ENCODE measurements around the gene C8A. TPM values are rescaled to one million over a fixed set of nuclear protein-coding genes. Genes with fewer than 3 reads are reported as not detected.

Gene C8A
- total and polyA plus RNA-seq, 2 of the 13 experiments (the other 11 are each of a cell fraction or from before 2014, with no cell fraction given), result 10.5 to 15.0 TPM

DNA sequence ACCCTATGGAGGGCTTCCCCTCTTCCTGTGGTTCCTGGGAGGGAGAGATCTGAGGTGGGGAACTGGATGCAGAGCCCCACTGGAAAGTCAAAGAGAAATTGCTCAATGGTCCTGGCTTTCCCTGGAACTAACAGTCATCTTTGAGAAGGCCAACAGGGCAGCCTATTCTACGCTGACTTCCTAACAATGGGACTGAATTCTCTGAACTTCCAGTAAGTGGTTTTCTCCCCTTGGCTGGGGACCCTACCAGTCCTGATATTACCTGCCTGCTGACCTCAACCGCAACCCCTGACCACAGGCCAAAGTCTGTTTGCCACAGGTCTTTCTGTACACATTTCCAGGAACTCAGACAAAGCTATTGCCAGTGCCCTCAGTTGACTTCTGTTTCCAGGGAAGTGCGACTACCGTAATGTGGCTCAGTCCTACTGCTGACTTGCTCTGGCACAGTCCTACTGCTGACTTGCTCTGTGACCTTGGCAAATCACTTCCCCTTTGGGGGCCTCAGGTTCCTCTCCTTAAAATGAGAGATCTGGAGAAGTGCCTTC lies 55.9 kb downstream of the C8A start (continued):
- TF ChIP-seq ADNP (CRISPR knock-in tag; IDR thresholded peaks at IDR 0.05), result no peak
- peak; percentile 84; the same call in 1 of the 2 replicates for TF ChIP-seq KDM4B (CRISPR knock-in tag; IDR thresholded peaks at IDR 0.05)
- peak; percentile 64; the same call in 1 of the 2 replicates for TF ChIP-seq EHMT2 (IDR thresholded peaks at IDR 0.05; ENCODE audit: borderline replicate concordance, low read depth, low read length)
- peak; percentile 96; the same call in 1 of the 2 replicates for TF ChIP-seq ZNF414 (CRISPR knock-in tag; IDR thresholded peaks at IDR 0.05)
- peak; percentile 93 for TF ChIP-seq ZNF788 (CRISPR knock-in tag; IDR thresholded peaks at IDR 0.05; ENCODE audit: borderline replicate concordance)
- TF ChIP-seq DDIT3 (CRISPR knock-in tag; IDR thresholded peaks at IDR 0.05), result no peak
- no peak for TF ChIP-seq ZBTB8A (CRISPR knock-in tag; IDR thresholded peaks at IDR 0.05; ENCODE audit: borderline replicate concordance, low read depth)
- TF ChIP-seq MAZ (IDR thresholded peaks at IDR 0.05; ENCODE audit: borderline replicate concordance, low read depth, low read length), result no peak
- TF ChIP-seq MAZ (CRISPR knock-in tag; IDR thresholded peaks at IDR 0.05; ENCODE audit: low read depth), result no peak; the same call in 1 of the 2 replicates
- 0 out of 2 replicates have a peak, but pooled peaks have one; percentile 73 for TF ChIP-seq CSRNP1 (CRISPR knock-in tag; IDR thresholded peaks at IDR 0.05)
- no peak for TF ChIP-seq ZBTB2 (CRISPR knock-in tag; IDR thresholded peaks at IDR 0.05; ENCODE audit: low read depth)
- TF ChIP-seq HCFC1 (IDR thresholded peaks at IDR 0.05; ENCODE audit: low read depth, low read length), result no peak
- TF ChIP-seq ZNF75D (CRISPR knock-in tag; IDR thresholded peaks at IDR 0.05; ENCODE audit: borderline replicate concordance), result no peak
- TF ChIP-seq, protein P1, sequence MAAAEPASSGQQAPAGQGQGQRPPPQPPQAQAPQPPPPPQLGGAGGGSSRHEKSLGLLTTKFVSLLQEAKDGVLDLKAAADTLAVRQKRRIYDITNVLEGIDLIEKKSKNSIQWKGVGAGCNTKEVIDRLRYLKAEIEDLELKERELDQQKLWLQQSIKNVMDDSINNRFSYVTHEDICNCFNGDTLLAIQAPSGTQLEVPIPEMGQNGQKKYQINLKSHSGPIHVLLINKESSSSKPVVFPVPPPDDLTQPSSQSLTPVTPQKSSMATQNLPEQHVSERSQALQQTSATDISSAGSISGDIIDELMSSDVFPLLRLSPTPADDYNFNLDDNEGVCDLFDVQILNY (CRISPR knock-in tag; conservative IDR thresholded peaks at IDR 0.05), result no peak
- TF ChIP-seq ZNF326 (CRISPR knock-in tag; IDR thresholded peaks at IDR 0.05; ENCODE audit: borderline replicate concordance), result no peak
- no peak for TF ChIP-seq ZNF121 (CRISPR knock-in tag; IDR thresholded peaks at IDR 0.05)
- TF ChIP-seq, protein P2, sequence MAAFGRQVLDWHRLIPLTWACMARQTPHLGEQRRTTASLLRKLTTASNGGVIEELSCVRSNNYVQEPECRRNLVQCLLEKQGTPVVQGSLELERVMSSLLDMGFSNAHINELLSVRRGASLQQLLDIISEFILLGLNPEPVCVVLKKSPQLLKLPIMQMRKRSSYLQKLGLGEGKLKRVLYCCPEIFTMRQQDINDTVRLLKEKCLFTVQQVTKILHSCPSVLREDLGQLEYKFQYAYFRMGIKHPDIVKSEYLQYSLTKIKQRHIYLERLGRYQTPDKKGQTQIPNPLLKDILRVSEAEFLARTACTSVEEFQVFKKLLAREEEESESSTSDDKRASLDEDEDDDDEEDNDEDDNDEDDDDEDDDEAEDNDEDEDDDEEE (CRISPR knock-in tag; IDR thresholded peaks at IDR 0.05), result no peak
- peak; percentile 66 for TF ChIP-seq ZNF501 (CRISPR knock-in tag; IDR thresholded peaks at IDR 0.05)
- TF ChIP-seq RFX1 (IDR thresholded peaks at IDR 0.05), result no peak
- no peak for TF ChIP-seq EEA1 (CRISPR knock-in tag; IDR thresholded peaks at IDR 0.05; ENCODE audit: borderline replicate concordance)
- TF ChIP-seq, protein P3, sequence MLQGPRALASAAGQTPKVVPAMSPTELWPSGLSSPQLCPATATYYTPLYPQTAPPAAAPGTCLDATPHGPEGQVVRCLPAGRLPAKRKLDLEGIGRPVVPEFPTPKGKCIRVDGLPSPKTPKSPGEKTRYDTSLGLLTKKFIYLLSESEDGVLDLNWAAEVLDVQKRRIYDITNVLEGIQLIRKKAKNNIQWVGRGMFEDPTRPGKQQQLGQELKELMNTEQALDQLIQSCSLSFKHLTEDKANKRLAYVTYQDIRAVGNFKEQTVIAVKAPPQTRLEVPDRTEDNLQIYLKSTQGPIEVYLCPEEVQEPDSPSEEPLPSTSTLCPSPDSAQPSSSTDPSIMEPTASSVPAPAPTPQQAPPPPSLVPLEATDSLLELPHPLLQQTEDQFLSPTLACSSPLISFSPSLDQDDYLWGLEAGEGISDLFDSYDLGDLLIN (CRISPR knock-in tag; IDR thresholded peaks at IDR 0.05; ENCODE audit: borderline replicate concordance), result no peak

Measured in HepG2 (cell line).